Measurements from ENCODE around the gene SEC23A.
"Not testable (repeated sequence)": the region's sequence is repeated elsewhere in the genome, so short reads cannot be mapped to it uniquely, and the experiment has no call there.

SEC23A gene

GRCh38 chr14:39090548-39091111 is 12.4 kb downstream of the SEC23A start:
- no peak for DNase-seq

DNA sequence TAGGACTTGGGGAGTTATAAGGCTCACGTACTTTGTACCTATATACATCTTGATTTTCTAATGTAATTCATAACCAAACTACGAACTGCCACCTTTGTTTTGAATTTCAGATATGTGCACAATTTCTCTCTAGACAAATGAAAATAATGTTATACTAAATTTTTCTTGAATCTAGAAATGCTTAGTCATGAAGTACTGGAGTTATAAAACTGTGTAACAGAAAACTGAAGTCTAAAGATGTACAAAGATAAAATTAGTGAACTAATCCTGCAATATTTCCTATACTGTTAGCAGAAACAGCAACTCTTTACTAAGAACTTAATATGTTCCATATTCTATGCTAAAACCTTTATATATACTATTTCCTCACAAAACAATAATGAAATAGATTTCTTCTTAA is 15.5 kb downstream of the SEC23A start:
- DNase-seq, result no peak

GRCh38 chr14:39085933-39086332 is 17.1 kb downstream of the SEC23A start:
- DNase-seq, result no peak

DNA sequence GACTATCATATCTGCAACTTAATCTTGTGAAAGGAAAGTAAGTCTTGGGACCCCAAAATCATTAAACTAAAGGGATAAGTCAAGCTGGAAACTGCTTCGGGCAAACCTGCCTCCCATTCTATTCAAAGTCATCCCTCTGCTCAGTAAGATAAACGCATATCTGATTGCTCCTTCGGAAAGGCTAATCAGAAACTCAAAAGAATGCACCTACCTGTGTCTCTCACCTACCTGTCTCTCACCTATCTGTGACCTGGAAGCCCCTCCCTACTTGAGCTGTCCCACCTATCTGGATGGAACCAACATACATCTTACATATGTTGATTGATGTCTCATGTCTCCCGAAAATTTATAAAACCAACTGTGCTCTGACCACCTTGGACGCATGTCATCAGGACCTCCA is 19.9 kb downstream of the SEC23A start:
- DNase-seq, result no peak

DNA sequence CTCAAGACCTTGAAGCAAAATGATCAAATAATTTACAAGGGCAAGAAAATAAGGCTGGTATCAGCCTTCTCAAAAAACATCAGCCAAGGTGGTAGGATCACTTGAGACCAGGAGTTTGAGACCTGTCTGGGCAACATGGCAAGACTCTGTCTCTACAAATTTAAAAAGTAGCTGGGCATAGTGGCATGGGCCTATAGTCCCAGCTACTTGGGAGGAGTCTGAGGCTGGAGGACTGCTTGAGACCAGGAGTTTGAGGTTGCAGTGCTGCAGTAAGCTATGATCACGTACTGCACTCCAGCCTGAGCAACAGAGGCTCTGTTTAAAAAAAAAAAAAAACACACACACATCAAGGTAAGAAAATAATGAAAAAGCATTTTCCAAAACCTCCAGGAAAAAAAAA is 22.1 kb downstream of the SEC23A start:
- DNase-seq, result no peak

GRCh38 chr14:39071096-39071495 is 31.9 kb downstream of the SEC23A start:
- DNase-seq, result no peak

- DNase-seq, result no peak
Measured at GRCh38 chr14:39069923-39070322, 33.1 kb downstream of the SEC23A start.

- not testable (repeated sequence) for DNase-seq
Measured at GRCh38 chr14:39069169-39069805, 33.7 kb downstream of the SEC23A start.

DNA sequence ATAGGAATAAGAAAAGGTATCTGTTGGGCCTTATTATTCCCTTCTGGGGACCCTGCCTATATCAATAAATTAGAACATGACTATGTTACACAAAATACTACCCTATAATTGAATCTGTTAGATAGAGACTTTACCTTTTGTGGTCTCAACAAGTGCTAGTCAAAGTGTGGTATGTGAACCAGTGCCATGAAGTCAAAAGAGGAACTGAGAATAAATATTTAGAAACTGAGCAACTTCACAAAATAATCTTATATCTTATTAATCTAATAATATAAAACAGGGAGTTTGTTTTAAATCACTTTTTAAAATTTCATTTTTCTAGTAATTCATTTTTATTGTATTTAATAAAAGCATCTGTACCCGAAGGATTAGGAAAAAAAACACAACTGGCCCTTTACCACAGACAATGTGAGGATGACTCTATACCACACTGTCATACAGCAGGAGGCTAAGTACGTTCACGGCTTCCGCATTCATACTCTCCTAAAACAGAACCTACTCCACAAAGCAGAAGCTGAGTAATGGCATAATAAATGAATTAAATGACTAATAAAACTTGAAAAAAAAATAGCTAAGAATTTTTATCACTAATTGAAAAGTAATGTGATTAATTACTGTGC is 42.1 kb downstream of the SEC23A start:
- DNase-seq, result no peak

- DNase-seq, result no peak
Measured at GRCh38 chr14:39055786-39056474, 47.1 kb downstream of the SEC23A start.

DNA sequence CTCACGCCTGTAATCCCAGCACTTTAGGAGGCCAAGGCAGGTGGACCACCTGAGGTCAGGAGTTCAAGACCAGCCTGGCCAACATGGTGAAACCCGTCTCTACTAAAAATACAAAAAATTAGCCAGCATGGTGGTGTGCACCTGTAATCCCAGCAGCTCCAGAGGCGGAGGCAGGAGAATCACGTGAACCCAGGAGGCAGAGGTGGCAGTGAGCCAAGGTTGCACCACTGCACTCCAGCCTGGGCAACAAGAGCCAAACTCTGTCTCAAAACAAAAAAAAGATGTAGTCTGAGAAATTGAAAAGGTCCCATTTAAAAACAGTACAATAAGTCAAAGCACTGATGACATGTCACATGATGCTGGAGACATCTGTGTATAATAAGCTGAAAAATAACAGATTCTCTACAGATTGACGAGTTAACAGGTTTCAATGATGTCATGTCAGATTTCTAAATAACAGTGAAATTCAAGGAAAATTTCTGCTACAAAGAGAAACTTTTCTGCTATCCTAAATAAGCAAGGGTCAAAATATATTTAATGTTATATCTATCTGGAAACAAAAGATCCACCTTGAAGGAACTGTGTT is 50.1 kb downstream of the SEC23A start:
- DNase-seq, result not testable (repeated sequence)

GRCh38 chr14:39050389-39050788 is 52.6 kb downstream of the SEC23A start:
- no peak for DNase-seq

DNA sequence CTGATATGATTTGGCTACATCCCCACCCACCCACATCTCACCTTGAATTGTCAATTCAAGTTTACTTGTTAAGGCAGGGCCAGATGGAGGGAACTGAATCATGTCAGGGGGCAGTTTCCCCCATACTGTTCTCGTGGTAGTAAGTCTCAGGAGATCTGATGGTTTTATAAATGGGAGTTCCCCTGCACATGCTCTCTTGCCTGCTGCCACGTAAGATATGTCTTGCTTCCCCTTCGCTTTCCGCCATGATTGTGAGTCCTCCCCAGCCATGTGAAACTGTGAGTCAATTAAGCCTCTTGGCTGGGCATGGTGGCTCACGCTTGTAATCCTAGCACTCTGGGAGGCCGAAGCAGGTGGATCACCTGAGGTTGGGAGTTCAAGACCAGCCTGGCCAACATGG is 57.1 kb downstream of the SEC23A start:
- not testable (repeated sequence) for DNase-seq

- DNase-seq, result no peak
Measured at GRCh38 chr14:39043352-39043943, 59.6 kb downstream of the SEC23A start.

GRCh38 chr14:39040529-39040928 is 62.5 kb downstream of the SEC23A start:
- DNase-seq, result no peak

GRCh38 chr14:39038542-39038941 is 64.5 kb downstream of the SEC23A start:
- no peak for DNase-seq

DNA sequence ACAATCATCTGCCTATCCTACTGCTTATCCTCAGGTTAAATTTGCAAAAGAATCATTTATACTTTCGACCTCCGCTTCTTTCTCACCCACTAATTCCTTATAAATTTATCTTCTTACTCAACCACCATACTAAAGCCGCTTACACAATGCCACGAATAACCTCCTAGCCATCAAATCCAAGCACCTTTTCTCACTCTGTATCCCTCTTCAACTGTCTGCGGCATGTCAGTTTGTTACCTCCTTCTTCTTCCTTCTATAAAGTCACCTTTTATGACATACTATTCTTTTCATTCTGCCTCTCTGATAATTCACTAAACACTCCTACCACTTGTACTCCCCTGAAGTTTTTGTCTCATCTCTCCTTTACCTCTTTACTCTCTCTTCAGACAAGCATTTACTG is 66.3 kb downstream of the SEC23A start:
- no peak for DNase-seq

DNA sequence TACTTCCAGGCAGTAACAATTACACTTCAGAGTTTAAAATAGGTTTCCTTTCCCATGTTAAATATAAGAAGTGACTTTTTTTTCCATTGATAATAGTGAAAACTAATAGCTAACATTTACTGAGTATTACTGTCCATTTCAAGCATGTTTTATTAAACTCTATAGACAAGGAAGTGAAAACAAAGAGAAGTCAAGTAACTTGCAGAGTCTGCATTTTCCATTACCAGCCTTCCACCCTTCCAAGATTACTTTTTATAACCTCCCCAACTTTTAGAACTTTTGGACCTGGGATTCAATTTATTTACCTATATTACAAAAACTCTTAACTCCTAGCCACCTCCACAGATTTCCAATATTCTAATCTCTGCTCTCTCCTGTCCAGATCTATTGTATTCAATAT is 67.7 kb downstream of the SEC23A start:
- DNase-seq, result no peak

- no peak for DNase-seq
Measured at GRCh38 chr14:39034481-39035296, 68.3 kb downstream of the SEC23A start.

GRCh38 chr14:39033371-39033770 is 69.7 kb downstream of the SEC23A start:
- no peak for DNase-seq

GRCh38 chr14:39030209-39030608 is 72.8 kb downstream of the SEC23A start:
- no peak for DNase-seq

- DNase-seq, result no peak
Measured at GRCh38 chr14:39029789-39030188, 73.2 kb downstream of the SEC23A start.
